Hematopoietic multipotent progenitor cell treated with erythropoietin and hydrocortisone succinate and interleukin-3 and kit ligand, for 4 days (in vitro differentiated cells): ENCODE results near the gene PRRG3.

ENCODE experiments used
- DNase-seq: peaks from one replicate; pipeline ENCODE4 v3.0.0-alpha.2; 2015

The PRRG3 gene

GRCh38 chrX:151746502-151746901 lies 51.2 kb downstream of the PRRG3 start:
- DNase-seq = no peak

GRCh38 chrX:151750511-151750910 lies 55.3 kb downstream of the PRRG3 start:
- no peak for DNase-seq

GRCh38 chrX:151752847-151753246 lies 57.6 kb downstream of the PRRG3 start:
- DNase-seq = no peak

DNA sequence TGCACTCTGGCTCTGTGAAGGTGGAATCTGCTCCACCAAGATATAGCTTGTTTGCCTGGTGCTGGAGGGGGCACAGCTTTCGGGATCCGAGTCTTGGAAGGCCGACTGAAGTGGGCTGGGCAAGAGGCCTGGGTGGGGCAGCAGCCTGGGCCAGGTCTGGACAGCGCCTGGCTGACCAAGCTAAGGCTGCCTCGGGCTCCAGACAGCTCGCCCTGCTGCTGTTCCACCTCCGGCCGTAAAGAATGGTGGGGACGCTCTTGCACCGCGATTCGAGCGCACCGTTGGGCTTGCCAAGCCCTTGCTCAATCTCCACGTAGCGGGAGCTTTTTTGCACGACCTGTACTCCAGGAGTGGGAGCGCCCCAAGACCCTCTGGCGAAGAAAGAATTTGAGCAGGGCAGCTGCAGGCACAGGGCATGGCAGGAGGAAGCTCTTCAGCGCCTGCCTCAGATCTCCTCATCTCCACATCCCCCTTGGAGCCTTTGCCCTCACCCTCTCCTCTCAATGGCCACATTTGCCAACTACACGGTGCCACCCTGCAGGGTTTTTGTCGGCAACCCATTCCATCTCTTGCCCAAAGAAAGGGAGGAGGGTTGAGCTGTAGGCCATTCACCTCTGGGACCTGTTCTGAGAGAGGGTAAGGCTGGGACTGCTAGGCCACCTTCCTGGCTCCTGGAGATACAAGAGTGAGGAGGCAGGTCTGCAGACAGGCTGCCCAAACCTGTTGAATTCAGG lies 58.2 kb downstream of the PRRG3 start:
- peak; percentile 58 for DNase-seq

- DNase-seq = no peak
Observed at GRCh38 chrX:151754047-151754429, 58.8 kb downstream of the PRRG3 start.

DNA sequence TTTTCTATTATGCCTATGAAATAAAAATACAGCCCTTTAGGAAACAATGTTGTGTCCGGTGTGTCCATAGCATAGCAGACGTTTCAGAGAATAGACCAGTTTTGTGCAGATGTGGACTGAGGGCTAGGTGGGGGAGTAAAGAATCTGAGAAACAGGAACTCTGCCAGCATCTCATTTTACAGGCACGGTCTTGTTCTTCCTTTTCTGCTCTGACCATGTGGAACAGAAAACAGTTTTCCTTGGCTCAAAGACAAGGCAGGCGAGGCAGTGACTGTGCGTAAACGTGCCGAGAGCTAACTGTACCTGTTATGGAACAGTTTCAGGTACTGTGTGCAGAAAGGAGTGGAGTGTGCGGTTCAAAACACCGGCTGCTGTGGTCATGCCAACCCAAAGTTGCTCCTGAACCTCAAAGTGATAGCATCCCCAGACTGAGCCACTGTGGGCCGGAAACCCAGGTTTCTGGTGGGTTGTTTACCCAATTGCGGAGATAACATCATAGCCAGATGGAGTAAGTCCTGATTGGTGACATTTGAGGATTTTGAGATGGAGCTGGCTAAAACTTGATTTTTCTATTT lies 59.5 kb downstream of the PRRG3 start:
- no peak for DNase-seq
